Mesothelial cell of epicardium (in vitro differentiated cells): ENCODE results near the gene OLFM2. TPM values are rescaled to one million over a fixed set of nuclear protein-coding genes. Genes with fewer than 3 reads are reported as not detected.

Source experiments
- DNase-seq, 2 experiments: peaks; one replicate each; pipeline ENCODE4 v3.0.0; 2021; ENCODE audit warnings: low spot score in 2 of 2; ENCODE audit not compliant: unreplicated experiment in 2 of 2
- H3K27ac Mint-ChIP-seq: 2 replicates; pipeline ENCODE4 v1.8.0; 2021; ENCODE audit warnings: mixed read lengths
- H3K27me3 Mint-ChIP-seq: 2 replicates; pipeline ENCODE4 v1.8.0; 2021; ENCODE audit warnings: low read depth, mixed read lengths
- H3K36me3 Mint-ChIP-seq: 2 replicates; pipeline ENCODE4 v1.8.0; 2021; ENCODE audit warnings: mixed read lengths
- H3K4me1 Mint-ChIP-seq: 2 replicates; pipeline ENCODE4 v1.8.0; 2021; ENCODE audit warnings: mixed read lengths
- H3K4me3 Mint-ChIP-seq: 2 replicates; pipeline ENCODE4 v1.8.0; 2021; ENCODE audit warnings: mild to moderate bottlenecking, moderate library complexity, mixed read lengths
- H3K9me3 Mint-ChIP-seq: 2 replicates; pipeline ENCODE4 v1.8.0; 2021; ENCODE audit warnings: mixed read lengths
- total RNA-seq: library from RNA; stranded (reverse); gene quantifications from 3 replicates; pipeline ENCODE4 v1.2.1, GENCODE V29; 2021
- TF ChIP-seq, protein P1 (sequence below): fragments of 200-600 bp; sonication (generic); IDR thresholded peaks from one replicate; pipeline ENCODE4 v1.5.0; 2021; ENCODE audit warnings: antibody characterized with exemption; ENCODE audit not compliant: unreplicated experiment

Gene OLFM2
- total RNA-seq, 1 donor from 2014 or later: 99.2 TPM

DNA sequence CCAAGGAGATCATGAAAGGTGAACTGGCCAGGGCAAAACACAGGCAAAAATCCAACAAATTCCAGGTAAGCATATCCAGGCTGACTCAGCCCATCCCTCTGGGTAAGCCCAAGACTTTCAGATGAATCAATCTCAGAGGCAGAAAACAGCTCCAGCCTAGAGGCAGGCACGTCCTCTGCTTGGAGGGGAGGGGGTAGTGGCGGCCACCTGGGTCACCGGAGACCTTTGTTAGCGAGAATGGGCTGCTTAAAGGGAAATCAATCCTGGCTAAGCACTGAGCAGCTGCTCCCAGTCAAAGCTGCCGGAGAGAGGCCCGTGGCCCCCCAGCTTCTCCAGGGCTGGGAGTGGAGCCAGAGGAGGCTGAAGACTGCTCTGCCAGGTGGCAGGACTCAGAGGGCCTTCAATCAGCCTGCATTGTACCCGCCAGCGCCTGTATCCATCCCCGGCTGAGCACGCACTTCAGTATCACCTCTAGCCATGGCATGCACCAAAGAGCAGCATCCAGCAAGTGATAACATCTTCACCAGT, 53.0 kb downstream of the OLFM2 start:
- Mint-ChIP-seq H3K9me3 (no peaks in the 10 kb centered on the region), H3K4me1 (peaks cover 3% of the 10 kb centered on the region), H3K27ac (no peak overlapping the region), H3K27me3 (no peaks in the 10 kb centered on the region), H3K4me3 (no peak overlapping the region), H3K36me3 (peaks cover 16% of the 10 kb centered on the region)
- TF ChIP-seq, protein P1, sequence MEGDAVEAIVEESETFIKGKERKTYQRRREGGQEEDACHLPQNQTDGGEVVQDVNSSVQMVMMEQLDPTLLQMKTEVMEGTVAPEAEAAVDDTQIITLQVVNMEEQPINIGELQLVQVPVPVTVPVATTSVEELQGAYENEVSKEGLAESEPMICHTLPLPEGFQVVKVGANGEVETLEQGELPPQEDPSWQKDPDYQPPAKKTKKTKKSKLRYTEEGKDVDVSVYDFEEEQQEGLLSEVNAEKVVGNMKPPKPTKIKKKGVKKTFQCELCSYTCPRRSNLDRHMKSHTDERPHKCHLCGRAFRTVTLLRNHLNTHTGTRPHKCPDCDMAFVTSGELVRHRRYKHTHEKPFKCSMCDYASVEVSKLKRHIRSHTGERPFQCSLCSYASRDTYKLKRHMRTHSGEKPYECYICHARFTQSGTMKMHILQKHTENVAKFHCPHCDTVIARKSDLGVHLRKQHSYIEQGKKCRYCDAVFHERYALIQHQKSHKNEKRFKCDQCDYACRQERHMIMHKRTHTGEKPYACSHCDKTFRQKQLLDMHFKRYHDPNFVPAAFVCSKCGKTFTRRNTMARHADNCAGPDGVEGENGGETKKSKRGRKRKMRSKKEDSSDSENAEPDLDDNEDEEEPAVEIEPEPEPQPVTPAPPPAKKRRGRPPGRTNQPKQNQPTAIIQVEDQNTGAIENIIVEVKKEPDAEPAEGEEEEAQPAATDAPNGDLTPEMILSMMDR: no peak
- DNase-seq: no peak

DNA sequence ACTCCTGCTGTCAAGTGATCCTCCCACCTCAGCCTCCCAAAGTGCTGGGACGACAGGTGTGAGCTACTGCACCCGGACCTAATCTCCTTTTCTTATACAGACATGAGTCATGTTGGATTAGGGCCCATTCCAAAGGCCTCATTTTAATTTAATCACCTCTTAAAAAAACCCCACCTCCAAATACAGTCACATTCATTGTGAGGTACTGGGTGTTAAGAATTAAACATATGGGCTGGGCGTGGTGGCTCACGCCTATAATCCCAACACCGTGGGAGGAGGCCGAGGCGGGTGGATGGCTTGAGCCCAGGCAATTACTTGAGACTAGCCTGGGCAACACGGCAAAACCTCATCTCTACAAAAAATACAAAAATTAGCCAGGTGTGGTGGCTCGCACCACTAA, 54.6 kb downstream of the OLFM2 start:
- Mint-ChIP-seq H3K36me3 (peaks cover 6% of the 10 kb centered on the region), H3K4me1 (peaks cover 3% of the 10 kb centered on the region), H3K27ac (no peak overlapping the region), H3K27me3 (no peaks in the 10 kb centered on the region), H3K4me3 (no peak overlapping the region), H3K9me3 (no peaks in the 10 kb centered on the region)
- TF ChIP-seq, protein P1: no peak
- DNase-seq: no peak

DNA sequence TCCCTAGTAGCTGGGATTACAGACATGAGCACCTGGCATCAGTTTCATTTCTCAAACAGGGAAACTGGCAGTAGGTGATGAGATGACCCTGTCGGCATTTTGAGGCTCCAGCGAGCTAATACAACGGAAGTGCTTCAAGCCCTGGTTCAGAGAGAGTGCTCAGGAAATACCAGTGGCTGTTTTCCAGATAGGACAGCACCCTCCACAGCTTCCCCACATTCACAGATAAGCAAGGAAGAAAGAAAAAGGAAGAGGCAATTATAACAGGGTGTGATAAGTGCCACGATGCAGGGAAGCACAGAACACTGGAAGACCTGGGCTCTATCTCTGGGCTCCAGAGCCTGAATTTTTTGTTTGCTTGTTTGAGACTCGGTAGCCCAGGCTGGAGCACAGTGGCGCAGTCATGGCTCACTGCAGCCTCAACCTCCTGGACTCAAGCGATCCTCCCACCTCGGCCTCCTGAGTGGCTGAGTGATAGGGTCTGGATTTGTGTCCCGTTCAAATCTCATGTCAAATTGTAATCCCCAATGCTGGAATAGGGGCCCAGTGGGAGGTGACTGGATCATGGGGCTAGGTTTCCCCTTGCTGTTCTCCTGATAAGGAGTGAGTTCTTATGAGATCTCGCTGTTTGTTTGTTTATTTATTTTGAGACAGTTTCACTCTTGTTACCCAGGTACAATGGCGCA, 57.7 kb downstream of the OLFM2 start:
- no peak for DNase-seq
- TF ChIP-seq, protein P1: no peak
- H3K9me3 Mint-ChIP-seq: no peaks in the 10 kb centered on the region
- peaks cover 11% of the 10 kb centered on the region for H3K4me1 Mint-ChIP-seq
- no peak overlapping the region for H3K4me3 Mint-ChIP-seq
- peaks cover 2% of the 10 kb centered on the region for H3K36me3 Mint-ChIP-seq
- no peak overlapping the region for H3K27ac Mint-ChIP-seq
- H3K27me3 Mint-ChIP-seq: no peaks in the 10 kb centered on the region

DNA sequence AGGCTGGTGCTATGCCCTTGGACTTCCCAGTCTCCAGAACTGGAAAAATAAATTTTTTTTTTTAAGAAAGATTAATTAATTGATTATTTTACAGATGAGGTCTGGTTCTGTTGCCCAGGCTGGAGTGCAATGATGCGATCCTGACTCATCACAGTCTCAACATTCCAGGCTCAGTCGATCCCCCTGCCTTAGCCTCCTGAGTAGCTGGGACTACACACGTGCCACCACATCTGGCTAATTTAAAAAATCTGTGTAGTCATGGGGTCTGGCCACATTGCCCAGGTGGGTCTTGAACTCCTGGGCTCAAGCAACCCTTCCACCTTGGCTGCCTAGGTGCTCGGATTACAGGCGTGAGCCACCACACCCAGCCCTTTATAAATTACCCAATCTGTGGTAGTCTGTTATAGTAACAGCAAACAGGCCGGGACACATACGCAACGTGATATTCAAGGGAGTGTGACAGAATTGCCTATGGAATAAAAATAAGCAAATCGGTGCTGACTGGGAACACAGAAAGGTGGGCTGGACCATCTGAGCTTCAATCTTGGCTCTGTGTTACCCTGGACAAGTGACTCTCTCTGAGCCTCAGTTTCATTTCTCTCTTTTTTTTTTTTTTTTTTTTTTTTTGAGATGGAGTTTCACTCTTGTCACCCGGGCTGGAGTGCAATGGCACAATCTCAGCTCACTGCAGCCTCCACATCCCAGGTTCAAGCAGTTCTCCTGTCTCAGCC, 58.4 kb downstream of the OLFM2 start:
- Mint-ChIP-seq H3K27ac (no peak overlapping the region), H3K27me3 (no peaks in the 10 kb centered on the region), H3K36me3 (peaks cover 2% of the 10 kb centered on the region), H3K9me3 (no peaks in the 10 kb centered on the region), H3K4me1 (peaks cover 9% of the 10 kb centered on the region), H3K4me3 (no peak overlapping the region)
- TF ChIP-seq, protein P1: no peak
- no peak for DNase-seq

DNA sequence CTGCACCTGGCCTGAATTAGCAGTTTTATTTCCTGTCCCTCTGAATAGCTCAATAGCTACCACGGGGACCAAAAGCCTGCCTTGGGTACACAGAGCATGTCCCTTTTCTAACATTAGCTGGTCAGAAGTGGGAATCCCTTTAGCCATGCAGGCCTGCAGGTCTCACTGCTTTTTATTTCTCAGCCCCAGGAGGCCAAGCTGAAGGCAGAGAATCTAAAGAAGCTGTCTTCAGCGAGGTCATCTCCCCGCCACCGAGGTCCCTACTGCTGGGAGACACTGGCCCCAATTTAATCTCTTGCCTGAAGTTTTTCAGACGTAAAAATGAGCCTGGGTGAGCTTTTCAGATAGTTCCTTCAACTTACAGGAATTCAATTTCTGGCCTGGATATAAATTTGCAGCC, 60.5 kb downstream of the OLFM2 start:
- TF ChIP-seq, protein P1: no peak
- Mint-ChIP-seq H3K4me1 (peaks cover 9% of the 10 kb centered on the region), H3K27me3 (no peaks in the 10 kb centered on the region), H3K4me3 (no peak overlapping the region), H3K27ac (no peak overlapping the region), H3K36me3 (peaks cover 4% of the 10 kb centered on the region), H3K9me3 (no peaks in the 10 kb centered on the region)
- no peak for DNase-seq
